Fibroblast of villous mesenchyme (primary cell): ENCODE measurements around the gene KRTAP9-4. TPM values are rescaled to one million over a fixed set of nuclear protein-coding genes. Genes with fewer than 3 reads are reported as not detected.

Experiments used
- DNase-seq: peaks from one replicate; pipeline ENCODE4 v3.0.0-alpha.2; 2010; ENCODE audit warnings: low read depth
- H3K4me3 ChIP-seq: 2 replicates; pipeline ENCODE4 v1.5.1; 2011; ENCODE audit warnings: low read depth, mild to moderate bottlenecking, low read length
- CTCF ChIP-seq: IDR thresholded peaks from 2 replicates; pipeline ENCODE4 v1.5.1; 2012; ENCODE audit warnings: low read depth, mild to moderate bottlenecking, low read length; ENCODE audit not compliant: insufficient read depth
- small RNA-seq: library from RNA; depleted of rRNA; stranded (forward); fragments of <200 nt; gene quantifications from one replicate; pipeline ENCODE3, GENCODE V24; 2012
- total RNA-seq: library from RNA; depleted of rRNA; stranded (reverse); fragments of >200 nt; gene quantifications from 2 replicates; pipeline ENCODE4 v1.2.3, GENCODE V29; 2012

KRTAP9-4 gene
- total RNA-seq, 1 donor = not detected

GRCh38 chr17:41296846-41297245 lies 47.4 kb downstream of the KRTAP9-4 start:
- TF ChIP-seq CTCF = no peak
- H3K4me3 ChIP-seq = no peak overlapping the region
- DNase-seq = no peak

- no peak for DNase-seq
- no peak overlapping the region for H3K4me3 ChIP-seq
- TF ChIP-seq CTCF = no peak
Measured at GRCh38 chr17:41298458-41299135, 49.1 kb downstream of the KRTAP9-4 start.

Small RNA genes lying within 50 kb of the gene (small RNA-seq; reads per million reads assigned to genes)
- not detected for gene KRTAP9-10P

Other genes starting within 250 kb of the KRTAP9-4 start
- not detected in 2 replicates for gene KRTAP3-2, start 249.8 kb upstream of the KRTAP9-4 start, total RNA-seq
- not detected in 2 replicates for gene KRTAP3-1, start 240.6 kb upstream of the KRTAP9-4 start, total RNA-seq
- gene KRTAP1-5, start 222.5 kb upstream of the KRTAP9-4 start, total RNA-seq = 11.0 and 16.4 TPM in 2 replicates
- gene KRTAP1-4, start 219.5 kb upstream of the KRTAP9-4 start, total RNA-seq = not detected in 2 replicates
- gene KRTAP1-3, start 214.8 kb upstream of the KRTAP9-4 start, total RNA-seq = not detected in 2 replicates
- gene KRTAP1-1, start 208.2 kb upstream of the KRTAP9-4 start, total RNA-seq = not detected in 2 replicates
- not detected in 2 replicates for gene KRTAP2-1, start 202.4 kb upstream of the KRTAP9-4 start, total RNA-seq
- gene KRTAP2-2, start 194.5 kb upstream of the KRTAP9-4 start, total RNA-seq = not detected in 2 replicates
- gene KRTAP2-3, start 189.6 kb upstream of the KRTAP9-4 start, total RNA-seq = 0.32 TPM in 1 of 2 replicates, not detected in the other
- not detected in 2 replicates for gene KRTAP2-4, start 183.8 kb upstream of the KRTAP9-4 start, total RNA-seq
- not detected in 2 replicates for gene KRTAP4-7, start 165.5 kb upstream of the KRTAP9-4 start, total RNA-seq
- gene KRTAP4-8, start 151.5 kb upstream of the KRTAP9-4 start, total RNA-seq = not detected in 2 replicates
- gene KRTAP4-16, start 147.5 kb upstream of the KRTAP9-4 start, total RNA-seq = not detected in 2 replicates
- gene KRTAP4-9, start 144.3 kb upstream of the KRTAP9-4 start, total RNA-seq = not detected in 2 replicates
- not detected in 2 replicates for gene KRTAP4-11, start 131.3 kb upstream of the KRTAP9-4 start, total RNA-seq
- not detected in 2 replicates for gene KRTAP4-12, start 125.5 kb upstream of the KRTAP9-4 start, total RNA-seq
- gene KRTAP4-6, start 109.1 kb upstream of the KRTAP9-4 start, total RNA-seq = not detected in 2 replicates
- not detected in 2 replicates for gene KRTAP4-5, start 99.9 kb upstream of the KRTAP9-4 start, total RNA-seq
- not detected in 2 replicates for gene KRTAP4-4, start 88.9 kb upstream of the KRTAP9-4 start, total RNA-seq
- not detected in 2 replicates for gene KRTAP4-3, start 81.5 kb upstream of the KRTAP9-4 start, total RNA-seq
- gene KRTAP4-2, start 71.5 kb upstream of the KRTAP9-4 start, total RNA-seq = not detected in 2 replicates
- gene KRTAP4-1, start 64.8 kb upstream of the KRTAP9-4 start, total RNA-seq = not detected in 2 replicates
- gene KRTAP9-1, start 59.8 kb upstream of the KRTAP9-4 start, total RNA-seq = not detected in 2 replicates
- not detected in 2 replicates for gene KRTAP9-2, start 23.0 kb upstream of the KRTAP9-4 start, total RNA-seq
- not detected in 2 replicates for gene KRTAP9-3, start 17.2 kb upstream of the KRTAP9-4 start, total RNA-seq
- not detected in 2 replicates for gene KRTAP9-8, start 11.7 kb upstream of the KRTAP9-4 start, total RNA-seq
- gene KRTAP9-9, start 5.7 kb downstream of the KRTAP9-4 start, total RNA-seq = not detected in 2 replicates
- not detected in 2 replicates for gene KRTAP9-6, start 15.7 kb downstream of the KRTAP9-4 start, total RNA-seq
- not detected in 2 replicates for gene KRTAP9-7, start 26.0 kb downstream of the KRTAP9-4 start, total RNA-seq
- gene KRTAP29-1, start 53.2 kb downstream of the KRTAP9-4 start, total RNA-seq = not detected in 2 replicates
- not detected in 2 replicates for gene KRTAP16-1, start 59.6 kb downstream of the KRTAP9-4 start, total RNA-seq
- gene KRTAP17-1, start 66.0 kb downstream of the KRTAP9-4 start, total RNA-seq = not detected in 2 replicates
- gene KRT33A, start 101.1 kb downstream of the KRTAP9-4 start, total RNA-seq = not detected in 2 replicates
- gene KRT33B, start 120.1 kb downstream of the KRTAP9-4 start, total RNA-seq = under 0.01 and 0.32 TPM in 2 replicates
- gene KRT34, start 132.6 kb downstream of the KRTAP9-4 start, total RNA-seq = 26.7 and 28.9 TPM in 2 replicates
- gene KRT31, start 147.9 kb downstream of the KRTAP9-4 start, total RNA-seq = not detected in 2 replicates
- gene KRT37, start 174.9 kb downstream of the KRTAP9-4 start, total RNA-seq = not detected in 2 replicates
- gene KRT38, start 191.3 kb downstream of the KRTAP9-4 start, total RNA-seq = under 0.01 TPM in 1 of 2 replicates, not detected in the other
- not detected in 2 replicates for gene KRT32, start 217.7 kb downstream of the KRTAP9-4 start, total RNA-seq
- gene KRT35, start 231.5 kb downstream of the KRTAP9-4 start, total RNA-seq = not detected in 2 replicates
- under 0.01 TPM in 2 replicates for gene KRT36, start 240.2 kb downstream of the KRTAP9-4 start, total RNA-seq